ENCODE data around the gene ZNF536. TPM values are rescaled to one million over a fixed set of nuclear protein-coding genes. Genes with fewer than 3 reads are reported as not detected.
A peak's percentile ranks its signal among the peaks of the same experiment; 100 is the strongest.

Gene ZNF536
- 0.57 and 9.2 TPM in 2 replicates for total RNA-seq (ENCODE audit: low replicate concordance)
- long read RNA-seq, result 0 reads

GRCh38 chr19:30371960-30372824 lies at the start of gene ZNF536:
TSS of gene ZNF536 (plus strand) at chr19:30372384. CDS start at chr19:30443563, 71,179 bp downstream.
- Mint-ChIP-seq H3K27ac (no peak within 1 kb of the TSS), H3K9me3 (no peaks in the 10 kb centered on the region), H3K36me3 (no peaks in the 10 kb centered on the region), H3K27me3 (peaks cover 89% of the 10 kb centered on the region), H3K4me1 (ENCODE audit: unreplicated experiment) (peaks cover 7% of the 10 kb centered on the region), H3K4me3 (no peak within 1 kb of the TSS)
- no peak for DNase-seq (ENCODE audit: extremely low spot score, unreplicated experiment)
- TF ChIP-seq, protein P1, sequence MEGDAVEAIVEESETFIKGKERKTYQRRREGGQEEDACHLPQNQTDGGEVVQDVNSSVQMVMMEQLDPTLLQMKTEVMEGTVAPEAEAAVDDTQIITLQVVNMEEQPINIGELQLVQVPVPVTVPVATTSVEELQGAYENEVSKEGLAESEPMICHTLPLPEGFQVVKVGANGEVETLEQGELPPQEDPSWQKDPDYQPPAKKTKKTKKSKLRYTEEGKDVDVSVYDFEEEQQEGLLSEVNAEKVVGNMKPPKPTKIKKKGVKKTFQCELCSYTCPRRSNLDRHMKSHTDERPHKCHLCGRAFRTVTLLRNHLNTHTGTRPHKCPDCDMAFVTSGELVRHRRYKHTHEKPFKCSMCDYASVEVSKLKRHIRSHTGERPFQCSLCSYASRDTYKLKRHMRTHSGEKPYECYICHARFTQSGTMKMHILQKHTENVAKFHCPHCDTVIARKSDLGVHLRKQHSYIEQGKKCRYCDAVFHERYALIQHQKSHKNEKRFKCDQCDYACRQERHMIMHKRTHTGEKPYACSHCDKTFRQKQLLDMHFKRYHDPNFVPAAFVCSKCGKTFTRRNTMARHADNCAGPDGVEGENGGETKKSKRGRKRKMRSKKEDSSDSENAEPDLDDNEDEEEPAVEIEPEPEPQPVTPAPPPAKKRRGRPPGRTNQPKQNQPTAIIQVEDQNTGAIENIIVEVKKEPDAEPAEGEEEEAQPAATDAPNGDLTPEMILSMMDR (conservative IDR thresholded peaks at IDR 0.05), result no peak

- H3K27ac Mint-ChIP-seq, result no peak overlapping the region
- H3K27me3 Mint-ChIP-seq, result peaks cover 4% of the 10 kb centered on the region
- no peaks in the 10 kb centered on the region for H3K36me3 Mint-ChIP-seq
- H3K9me3 Mint-ChIP-seq, result no peaks in the 10 kb centered on the region
- TF ChIP-seq, protein P1 (conservative IDR thresholded peaks at IDR 0.05), result no peak
- H3K4me1 Mint-ChIP-seq (ENCODE audit: unreplicated experiment), result peaks cover 15% of the 10 kb centered on the region
- peak; percentile 55 for DNase-seq (ENCODE audit: extremely low spot score, unreplicated experiment)
- H3K4me3 Mint-ChIP-seq, result no peak overlapping the region
These were observed 49.4 kb upstream of the ZNF536 start for GRCh38 chr19:30322641-30323320.

GRCh38 chr19:30323904-30324303 lies 48.3 kb upstream of the ZNF536 start:
- Mint-ChIP-seq H3K27ac (no peak overlapping the region), H3K4me1 (ENCODE audit: unreplicated experiment) (peaks cover 15% of the 10 kb centered on the region), H3K27me3 (peaks cover 7% of the 10 kb centered on the region), H3K4me3 (no peak overlapping the region), H3K9me3 (no peaks in the 10 kb centered on the region), H3K36me3 (no peaks in the 10 kb centered on the region)
- DNase-seq (ENCODE audit: extremely low spot score, unreplicated experiment), result no peak
- TF ChIP-seq, protein P1 (conservative IDR thresholded peaks at IDR 0.05), result no peak

- TF ChIP-seq, protein P1 (conservative IDR thresholded peaks at IDR 0.05), result no peak
- H3K27me3 Mint-ChIP-seq, result peaks cover 7% of the 10 kb centered on the region
- no peaks in the 10 kb centered on the region for H3K9me3 Mint-ChIP-seq
- H3K27ac Mint-ChIP-seq, result no peak overlapping the region
- no peak for DNase-seq (ENCODE audit: extremely low spot score, unreplicated experiment)
- no peaks in the 10 kb centered on the region for H3K36me3 Mint-ChIP-seq
- H3K4me3 Mint-ChIP-seq, result no peak overlapping the region
- H3K4me1 Mint-ChIP-seq (ENCODE audit: unreplicated experiment), result peaks cover 15% of the 10 kb centered on the region
These were observed 47.2 kb upstream of the ZNF536 start for GRCh38 chr19:30324982-30325381.

- H3K36me3 Mint-ChIP-seq, result no peaks in the 10 kb centered on the region
- DNase-seq (ENCODE audit: extremely low spot score, unreplicated experiment), result peak; percentile 39
- H3K27me3 Mint-ChIP-seq, result peaks cover 7% of the 10 kb centered on the region
- no peak overlapping the region for H3K27ac Mint-ChIP-seq
- no peaks in the 10 kb centered on the region for H3K9me3 Mint-ChIP-seq
- no peak overlapping the region for H3K4me3 Mint-ChIP-seq
- H3K4me1 Mint-ChIP-seq (ENCODE audit: unreplicated experiment), result peaks cover 14% of the 10 kb centered on the region
- TF ChIP-seq, protein P1 (conservative IDR thresholded peaks at IDR 0.05), result no peak
These were observed 46.4 kb upstream of the ZNF536 start for GRCh38 chr19:30325676-30326392.
